Ovary (tissue), 9 donors: ENCODE measurements around the gene TCF25. TPM values are rescaled to one million over a fixed set of nuclear protein-coding genes. Genes with fewer than 3 reads are reported as not detected.

Source experiments
- DNase-seq, 5 donors: peaks; one replicate each; pipeline ENCODE4 v3.0.0-alpha.2; 2019 to 2020
- H3K27ac ChIP-seq, 2 donors: fragments of 200-600 bp; one replicate each; pipeline versions ENCODE4 v1.5.1 to v1.8.0; 2019 to 2022
- H3K27me3 ChIP-seq: fragments of 200-600 bp; one replicate; pipeline ENCODE4 v1.8.0; 2022
- H3K36me3 ChIP-seq: fragments of 200-600 bp; sonication (generic); one replicate; pipeline ENCODE4 v1.5.1; 2019
- H3K4me1 ChIP-seq: one replicate; pipeline ENCODE4 v1.8.1; 2013; ENCODE audit warnings: mild to moderate bottlenecking, moderate library complexity; ENCODE audit not compliant: insufficient read depth
- H3K4me3 ChIP-seq: fragments of 200-600 bp; sonication (generic); one replicate; pipeline ENCODE4 v1.5.1; 2017
- H3K9me3 ChIP-seq, 2 donors: fragments of 200-600 bp in 1 of 2; sonication (generic) in 1 of 2; one replicate each; pipeline versions ENCODE4 v1.5.1 to v1.8.1; 2013 to 2019; ENCODE audit warnings: mild to moderate bottlenecking in 1 of 2, moderate library complexity in 1 of 2
- CTCF ChIP-seq, 3 donors: fragments of 450-650 bp in 2 of 3; fragments of 200-600 bp in 1 of 3; IDR thresholded peaks; one replicate each; pipeline versions ENCODE4 v1.5.1 to v1.8.0; 2016 to 2022; ENCODE audit warnings: antibody characterized with exemption in 3 of 3, mild to moderate bottlenecking in 1 of 3
- EP300 ChIP-seq: sonication (generic); formaldehyde crosslinking; IDR thresholded peaks from one replicate; pipeline ENCODE4 v1.6.1; 2017; ENCODE audit warnings: antibody characterized with exemption
- WGBS, 3 donors: extraction: QIAGEN DNeasy Blood & Tissue Kit in 1 of 3; methylation state at CpG; one replicate each; pipeline versions ENCODE4 v1.1.5 to v1.1.7; 2013 to 2017; 5-methylcytosine and 5-hydroxymethylcytosine counted together
- intact Hi-C, 4 donors: fragments of 100-400 bp; cut with DNase I; formaldehyde crosslinking; loops; one replicate each; pipeline versions ENCODE4 v1.11.0 to v1.15.1; 2022 to 2023
- polyA plus RNA-seq, 2 donors: library from polyadenylated mRNA; stranded (reverse); fragments of 200-250 nt in 1 of 2; fragments of 350-450 nt in 1 of 2; fragmentation: Illumina TruSeq in 1 of 2; extraction: RNeasy Lipid Tissue Mini Kit (QIAGEN cat#74804) in 1 of 2; gene quantifications; one replicate each; pipeline ENCODE4 v1.2.3, GENCODE V29; 2013 to 2014
- total RNA-seq, 7 donors: library from RNA; depleted of rRNA in 2 of 7; stranded (reverse); fragments of >200 nt in 2 of 7; fragmentation: NEBNext Ultra II Directional in 3 of 7; extraction: Animal tissue kit (Norgen Biotek cat#: 25700) in 3 of 7; gene quantifications; one replicate each; pipeline versions ENCODE4 v1.1.0 to v1.2.4, GENCODE V29; 2016 to 2023
- donor health status: DM: no; HTN: no; CAD: no; lungs with moderate emphysema.
- donor health status: DM: no; HTN: no; CAD: no.
- donor health status: Bipolar disorder and iron deficiency.
- donor health status: DM: yes; HTN: yes; CAD: no.
- donor health status: DM: no; HTN: no; CAD: no.
- donor health status: DM: yes; HTN: yes; CAD: no.

The TCF25 gene
- total and polyA plus RNA-seq, 9 donors, result 122 to 210 (median 185) TPM

GRCh38 chr16:89960966-89961365 is 87.6 kb downstream of the TCF25 start:
- Histone ChIP-seq H3K4me1 (no peaks in the 10 kb centered on the region), H3K36me3 (no peaks in the 10 kb centered on the region), H3K27ac (no peak overlapping the region), H3K27me3 (no peaks in the 10 kb centered on the region), H3K9me3 (no peaks in the 10 kb centered on the region), H3K4me3 (no peak overlapping the region)
- no peak for DNase-seq
- intact Hi-C loops, result no loop called here
- WGBS, 3 donors, result 91 to 96% (median 92%) methylated on average over 11 to 13 of the region's 13 CpGs
- no peak for TF ChIP-seq CTCF (IDR thresholded peaks at IDR 0.05)
- TF ChIP-seq EP300, result no peak

Other genes starting within 250 kb of the TCF25 start
- gene CHMP1A, start 215.9 kb upstream of the TCF25 start, total RNA-seq, result 10 to 100 TPM; 36.0 to 76.8 (median 54.2) TPM
- gene CHMP1A, start 215.9 kb upstream of the TCF25 start, polyA plus RNA-seq, result 10 to 100 TPM; 13.2 to 49.2 TPM
- 1 to 10 TPM; 1.5 to 8.2 (median 5.8) TPM for gene SPATA33, start 215.8 kb upstream of the TCF25 start, total RNA-seq
- gene SPATA33, start 215.8 kb upstream of the TCF25 start, polyA plus RNA-seq, result 1 to 10 TPM; 3.4 to 3.7 TPM
- 10 to 100 TPM; 22.8 to 62.1 (median 51.9) TPM for gene CDK10, start 186.9 kb upstream of the TCF25 start, total RNA-seq
- gene CDK10, start 186.9 kb upstream of the TCF25 start, polyA plus RNA-seq, result 10 to 100 TPM; 16.9 to 54.5 TPM
- gene SPATA2L, start 171.9 kb upstream of the TCF25 start, total RNA-seq, result 10 to 100 TPM in 4 of 7 donors, 1 to 10 TPM in 3; 3.6 to 29.8 (median 11.1) TPM
- gene SPATA2L, start 171.9 kb upstream of the TCF25 start, polyA plus RNA-seq, result 1 to 10 TPM in 1 of 2 donors, under 1 TPM in 1; 0.42 to 4.8 TPM
- gene VPS9D1, start 152.7 kb upstream of the TCF25 start, total RNA-seq, result 10 to 100 TPM in 4 of 7 donors, 1 to 10 TPM in 3; 4.2 to 15.5 (median 10.0) TPM
- 1 to 10 TPM in 1 of 2 donors, under 1 TPM in 1; 0.50 to 9.7 TPM for gene VPS9D1, start 152.7 kb upstream of the TCF25 start, polyA plus RNA-seq
- 10 to 100 TPM; 21.7 to 39.9 (median 28.3) TPM for gene ZNF276, start 152.1 kb upstream of the TCF25 start, total RNA-seq
- gene ZNF276, start 152.1 kb upstream of the TCF25 start, polyA plus RNA-seq, result 10 to 100 TPM in 1 of 2 donors, 1 to 10 TPM in 1; 7.1 to 25.2 TPM
- 1 to 10 TPM in 6 of 7 donors, under 1 TPM in 1; 0.91 to 7.6 (median 5.1) TPM for gene FANCA, start 56.9 kb upstream of the TCF25 start, total RNA-seq
- gene FANCA, start 56.9 kb upstream of the TCF25 start, polyA plus RNA-seq, result 1 to 10 TPM; 2.0 to 2.2 TPM
- gene SPIRE2, start 45.1 kb upstream of the TCF25 start, total RNA-seq, result 10 to 100 TPM in 1 of 7 donors, 1 to 10 TPM in 5, under 1 TPM in 1; 0.95 to 28.7 (median 6.1) TPM
- gene SPIRE2, start 45.1 kb upstream of the TCF25 start, polyA plus RNA-seq, result 1 to 10 TPM; 2.5 to 2.9 TPM
- gene MC1R, start 45.3 kb downstream of the TCF25 start, total RNA-seq, result 1 to 10 TPM; 3.6 to 8.5 (median 6.2) TPM
- 1 to 10 TPM in 1 of 2 donors, under 1 TPM in 1; 0.42 to 4.4 TPM for gene MC1R, start 45.3 kb downstream of the TCF25 start, polyA plus RNA-seq
- gene TUBB3, start 49.8 kb downstream of the TCF25 start, total RNA-seq, result 10 to 100 TPM in 1 of 7 donors, 1 to 10 TPM in 5, under 1 TPM in 1; 0.73 to 22.6 (median 2.5) TPM
- 1 to 10 TPM; 1.4 to 2.7 TPM for gene TUBB3, start 49.8 kb downstream of the TCF25 start, polyA plus RNA-seq
- gene DEF8, start 75.2 kb downstream of the TCF25 start, total RNA-seq, result 10 to 100 TPM; 37.8 to 64.4 (median 53.3) TPM
- 10 to 100 TPM; 17.9 to 44.4 TPM for gene DEF8, start 75.2 kb downstream of the TCF25 start, polyA plus RNA-seq
- 1 to 10 TPM; 1.3 to 6.2 (median 2.5) TPM for gene DBNDD1, start 145.9 kb downstream of the TCF25 start, total RNA-seq
- 1 to 10 TPM in 1 of 2 donors, under 1 TPM in 1; 0.97 to 1.5 TPM for gene DBNDD1, start 145.9 kb downstream of the TCF25 start, polyA plus RNA-seq
- gene PRDM7, start 203.7 kb downstream of the TCF25 start, total RNA-seq, result not detected
- gene PRDM7, start 203.7 kb downstream of the TCF25 start, polyA plus RNA-seq, result not detected